Testis (tissue), 3 donors: ENCODE results near the gene ACER1. TPM values are rescaled to one million over a fixed set of nuclear protein-coding genes. Genes with fewer than 3 reads are reported as not detected.

Experiments
- DNase-seq: peaks from one replicate; pipeline ENCODE4 v3.0.0-alpha.2; 2019
- H3K27ac ChIP-seq, 2 donors: fragments of 200-600 bp; sonication (generic); one replicate each; pipeline ENCODE4 v1.5.1; 2019
- H3K27me3 ChIP-seq: fragments of 200-600 bp; sonication (generic); one replicate; pipeline ENCODE4 v1.5.1; 2019
- H3K36me3 ChIP-seq: fragments of 200-600 bp; sonication (generic); one replicate; pipeline ENCODE4 v1.5.1; 2017; ENCODE audit warnings: low read depth; ENCODE audit errors: missing control alignments
- H3K4me1 ChIP-seq: fragments of 200-600 bp; sonication (generic); one replicate; pipeline ENCODE4 v1.5.1; 2019
- H3K4me3 ChIP-seq, 2 donors: fragments of 200-600 bp; sonication (generic); one replicate each; pipeline ENCODE4 v1.5.1; 2017 to 2019
- H3K9me3 ChIP-seq: fragments of 200-600 bp; sonication (generic); one replicate; pipeline ENCODE4 v1.5.1; 2017
- POLR2A ChIP-seq: fragments of 450-650 bp; IDR thresholded peaks from one replicate; pipeline ENCODE4 v1.6.1; 2017; ENCODE audit warnings: antibody characterized with exemption, mild to moderate bottlenecking, moderate library complexity
- WGBS, 2 donors: methylation state at CpG; one replicate each; pipeline ENCODE4 v1.1.5; 2018; 5-methylcytosine and 5-hydroxymethylcytosine counted together
- intact Hi-C: fragments of 100-400 bp; cut with DNase I; formaldehyde crosslinking; loops from one replicate; pipeline ENCODE4 v1.15.1; 2023; ENCODE audit warnings: low total_unique reads
- polyA plus RNA-seq: library from polyadenylated mRNA; stranded (reverse); fragments of 350-450 nt; fragmentation: Illumina TruSeq; extraction: RNeasy Lipid Tissue Mini Kit (QIAGEN cat#74804); gene quantifications from one replicate; pipeline ENCODE4 v1.2.3, GENCODE V29; 2014; ENCODE audit warnings: low read depth, low replicate concordance; ENCODE audit not compliant: insufficient read depth
- total RNA-seq, 2 donors: library from RNA; depleted of rRNA; stranded (reverse); fragments of >200 nt; gene quantifications; one replicate each; pipeline ENCODE4 v1.2.3, GENCODE V29; 2016
- TF ChIP-seq, protein P1 (sequence below), 3 experiments: fragments of 450-650 bp in 2 of 3; fragments of 200-600 bp in 1 of 3; sonication (generic) in 1 of 3; IDR thresholded peaks; one replicate each; pipeline ENCODE4 v1.5.1; 2016 to 2019; ENCODE audit warnings: antibody characterized with exemption in 3 of 3, mild to moderate bottlenecking in 2 of 3, moderate library complexity in 1 of 3

ACER1 gene
- total and polyA plus RNA-seq, 3 donors from 2014 or later, result 0.39 to 1.0 (median 0.99) TPM

DNA sequence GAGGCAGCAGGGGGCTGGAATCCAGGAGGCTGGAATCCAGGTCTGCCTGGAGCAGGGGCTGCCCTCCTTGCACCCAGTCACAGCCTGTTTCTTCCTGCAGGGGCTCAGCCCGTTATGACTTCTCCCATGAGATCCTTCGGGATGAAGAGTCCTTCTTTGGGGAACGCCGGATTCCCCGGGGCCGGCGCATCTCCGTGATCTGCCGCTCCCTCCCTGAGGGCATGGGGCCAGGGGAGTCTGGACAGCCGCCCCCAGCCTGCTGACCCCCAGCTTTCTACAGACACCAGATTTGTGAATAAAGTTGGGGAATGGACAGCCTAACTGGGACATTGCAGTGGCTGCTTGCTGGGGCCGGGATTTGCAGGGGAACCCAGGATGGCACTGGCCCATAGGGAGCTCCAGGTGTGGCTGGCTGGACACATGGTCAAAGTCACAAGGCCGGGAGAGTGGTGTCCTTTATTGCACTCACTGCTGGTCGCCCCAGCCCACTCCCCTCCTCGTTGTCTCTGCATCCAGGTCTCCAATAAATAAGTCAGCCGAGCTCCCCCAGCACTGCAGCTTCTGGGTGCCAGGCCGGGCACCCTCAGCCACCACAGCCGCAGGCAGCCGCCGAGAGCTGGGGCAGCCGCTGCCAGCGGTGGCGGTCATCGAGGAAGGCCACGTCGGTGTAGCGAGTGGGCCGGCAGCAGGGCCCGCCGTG is 41.4 kb upstream of the ACER1 start:
- Histone ChIP-seq H3K27me3 (no peaks in the 10 kb centered on the region), H3K4me3 (no peak overlapping the region), H3K27ac (no peak overlapping the region), H3K36me3 (no peaks in the 10 kb centered on the region), H3K4me1 (peaks cover 8% of the 10 kb centered on the region), H3K9me3 (no peaks in the 10 kb centered on the region)
- no peak for DNase-seq
- whole genome bisulfite sequencing, 2 donors, result 71 to 81% methylated on average over 4 to 29 of the region's 29 CpGs
- TF ChIP-seq POLR2A, result no peak
- TF ChIP-seq, protein P1, sequence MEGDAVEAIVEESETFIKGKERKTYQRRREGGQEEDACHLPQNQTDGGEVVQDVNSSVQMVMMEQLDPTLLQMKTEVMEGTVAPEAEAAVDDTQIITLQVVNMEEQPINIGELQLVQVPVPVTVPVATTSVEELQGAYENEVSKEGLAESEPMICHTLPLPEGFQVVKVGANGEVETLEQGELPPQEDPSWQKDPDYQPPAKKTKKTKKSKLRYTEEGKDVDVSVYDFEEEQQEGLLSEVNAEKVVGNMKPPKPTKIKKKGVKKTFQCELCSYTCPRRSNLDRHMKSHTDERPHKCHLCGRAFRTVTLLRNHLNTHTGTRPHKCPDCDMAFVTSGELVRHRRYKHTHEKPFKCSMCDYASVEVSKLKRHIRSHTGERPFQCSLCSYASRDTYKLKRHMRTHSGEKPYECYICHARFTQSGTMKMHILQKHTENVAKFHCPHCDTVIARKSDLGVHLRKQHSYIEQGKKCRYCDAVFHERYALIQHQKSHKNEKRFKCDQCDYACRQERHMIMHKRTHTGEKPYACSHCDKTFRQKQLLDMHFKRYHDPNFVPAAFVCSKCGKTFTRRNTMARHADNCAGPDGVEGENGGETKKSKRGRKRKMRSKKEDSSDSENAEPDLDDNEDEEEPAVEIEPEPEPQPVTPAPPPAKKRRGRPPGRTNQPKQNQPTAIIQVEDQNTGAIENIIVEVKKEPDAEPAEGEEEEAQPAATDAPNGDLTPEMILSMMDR (IDR thresholded peaks at IDR 0.05), result no peak
- intact Hi-C loops, result no loop called here

DNA sequence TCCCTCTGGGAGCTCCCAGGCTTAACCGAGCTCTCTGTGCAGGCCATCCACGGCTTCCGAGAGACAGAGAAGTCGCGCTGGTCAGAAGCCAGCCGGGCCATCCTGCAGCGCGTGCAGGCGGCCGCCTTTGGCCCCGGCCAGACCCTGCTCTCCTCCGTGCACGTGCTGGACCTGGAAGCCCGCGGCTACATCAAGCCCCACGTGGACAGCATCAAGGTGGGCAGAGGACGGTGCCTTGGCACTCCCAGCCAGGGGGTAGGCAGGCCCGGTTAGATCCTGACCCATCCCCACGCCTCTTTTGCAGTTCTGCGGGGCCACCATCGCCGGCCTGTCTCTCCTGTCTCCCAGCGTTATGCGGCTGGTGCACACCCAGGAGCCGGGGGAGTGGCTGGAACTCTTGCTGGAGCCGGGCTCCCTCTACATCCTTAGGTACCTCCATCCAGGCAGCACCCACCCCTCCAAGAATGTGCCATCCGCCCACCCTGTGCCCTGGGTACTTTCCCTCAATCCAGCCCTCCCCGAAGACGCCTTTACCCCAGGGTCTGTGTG is 40.8 kb upstream of the ACER1 start:
- 39 to 42% methylated on average over 11 to 29 of the region's 29 CpGs for WGBS, 2 donors
- no peak for DNase-seq
- intact Hi-C loops, result no loop called here
- Histone ChIP-seq H3K27ac (peak overlapping the region; percentile 26 to 99), H3K9me3 (no peaks in the 10 kb centered on the region), H3K27me3 (no peaks in the 10 kb centered on the region), H3K4me3 (peak overlapping the region in 1 of 2 donors; percentile 97), H3K4me1 (peaks cover 8% of the 10 kb centered on the region), H3K36me3 (no peaks in the 10 kb centered on the region)
- TF ChIP-seq, protein P1 (IDR thresholded peaks at IDR 0.05), result no peak
- no peak for TF ChIP-seq POLR2A

- no peak for TF ChIP-seq POLR2A
- TF ChIP-seq, protein P1 (IDR thresholded peaks at IDR 0.05), result no peak
- intact Hi-C loops, result no loop called here
Measured at GRCh38 chr19:6373813-6374108, 40.3 kb upstream of the ACER1 start.

DNA sequence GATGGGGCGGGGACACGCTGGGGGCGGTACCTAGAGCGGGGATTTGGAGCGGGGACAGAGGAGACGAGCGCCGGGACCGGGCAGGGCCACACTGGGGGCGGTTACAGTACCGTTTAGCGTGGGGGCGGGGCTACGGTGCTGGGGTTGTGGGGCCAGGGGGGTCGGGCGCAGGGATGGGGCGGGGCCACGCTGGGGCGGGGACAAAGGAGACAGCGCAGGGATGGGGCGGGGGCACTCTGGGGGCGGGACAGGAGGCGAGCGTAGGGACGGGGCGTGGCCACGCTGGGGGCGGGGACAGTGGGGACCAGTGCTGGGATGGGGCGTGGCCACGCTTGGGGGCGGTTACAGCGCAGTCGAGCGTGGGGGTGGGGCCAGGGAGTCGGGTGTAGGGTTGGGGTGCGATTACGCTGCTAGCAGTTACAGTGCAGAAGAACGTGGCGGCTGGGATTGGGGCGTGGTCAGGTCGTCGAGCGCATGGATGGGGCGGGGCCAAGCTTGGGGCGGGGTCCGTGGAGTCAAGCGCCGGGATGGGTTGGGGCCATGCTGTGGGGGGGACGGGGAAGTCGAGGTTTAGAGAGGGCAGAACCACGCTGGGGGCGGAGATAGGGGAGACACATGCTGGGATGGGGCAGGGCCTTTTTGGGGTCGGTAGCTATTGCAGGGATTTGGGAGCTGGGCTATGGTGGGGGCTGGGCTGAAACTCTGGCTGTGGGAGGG is 39.8 kb upstream of the ACER1 start:
- TF ChIP-seq, protein P1 (IDR thresholded peaks at IDR 0.05), result no peak
- no peak for TF ChIP-seq POLR2A
- no peaks in the 10 kb centered on the region for H3K36me3 ChIP-seq
- peaks cover 8% of the 10 kb centered on the region for H3K4me1 ChIP-seq
- intact Hi-C loops, result no loop called here
- peak overlapping the region; percentile 85 to 97 for H3K4me3 ChIP-seq
- DNase-seq, result peak; percentile 98
- no peaks in the 10 kb centered on the region for H3K27me3 ChIP-seq
- no peaks in the 10 kb centered on the region for H3K9me3 ChIP-seq
- peak overlapping the region; percentile 95 to 99 for H3K27ac ChIP-seq
- WGBS, 2 donors, result 1% methylated on average over 42 to 44 of the region's 53 CpGs

More at GRCh38 chr19:6373813-6374108, 40.3 kb upstream of the ACER1 start:
- Histone ChIP-seq H3K4me1 (peaks cover 8% of the 10 kb centered on the region), H3K4me3 (peak overlapping the region; percentile 85 to 97), H3K27ac (peak overlapping the region; percentile 26 to 99), H3K9me3 (no peaks in the 10 kb centered on the region), H3K36me3 (no peaks in the 10 kb centered on the region), H3K27me3 (no peaks in the 10 kb centered on the region)
- 28% methylated on average over 5 of the region's 5 CpGs for WGBS, 2 donors
- DNase-seq, result no peak
